Panc1 (cell line): ENCODE results near the gene PDCD10. TPM values are rescaled to one million over a fixed set of nuclear protein-coding genes. Genes with fewer than 3 reads are reported as not detected.

Experiments used
- ATAC-seq: fragments of 200-7000 bp; cut with Tn5 transposase; 2 replicates; pipeline ENCODE4 v1.9.1; 2020; ENCODE audit warnings: mild to moderate bottlenecking, moderate library complexity
- BruUV-seq: library from RNA; stranded (reverse); fragments of 400-500 nt; replicated peaks from 2 replicates; lab custom pipeline; 2021; lab: Mats Ljungman, UMichigan
- CTCF ChIA-PET: fragments of 300-600 bp; sonication (Branson Sonifier 250); formaldehyde crosslinking; loops from one replicate; lab custom pipeline; 2022; ENCODE audit warnings: antibody characterized with exemption; lab: Charles Lee
- POLR2A ChIA-PET: fragments of 300-600 bp; sonication (Branson Sonifier 250); formaldehyde crosslinking; loops from one replicate; lab custom pipeline; 2022; ENCODE audit warnings: antibody characterized with exemption; lab: Charles Lee
- DNase-seq: peaks from one replicate; pipeline ENCODE4 v3.0.0-alpha.2; 2010; ENCODE audit warnings: low read depth, low spot score
- H3K27ac ChIP-seq: 2 replicates; pipeline ENCODE4 v1.5.1; 2011; ENCODE audit warnings: mild to moderate bottlenecking, low read length, inconsistent platforms
- H3K27me3 ChIP-seq: fragments of 200-500 bp; sonication (Bioruptor generic); 2 replicates; pipeline ENCODE4 v1.6.0; 2014; ENCODE audit warnings: low read length, inconsistent platforms; ENCODE audit not compliant: control insufficient read depth, insufficient read depth
- H3K36me3 ChIP-seq: fragments of 200-500 bp; sonication (Bioruptor generic); 2 replicates; pipeline ENCODE4 v1.5.1; 2014; ENCODE audit warnings: inconsistent platforms, mild to moderate bottlenecking, low read length, moderate library complexity; ENCODE audit not compliant: control insufficient read depth, insufficient read depth
- H3K4me1 ChIP-seq: 2 replicates; pipeline ENCODE4 v1.5.1; 2011; ENCODE audit warnings: inconsistent platforms, mild to moderate bottlenecking, low read length, moderate library complexity; ENCODE audit not compliant: control insufficient read depth, insufficient read depth
- H3K4me3 ChIP-seq, 2 experiments: 2 replicates each; pipeline ENCODE4 v1.5.1; 2011 to 2012; ENCODE audit warnings: low read depth in 2 of 2, low read length in 2 of 2, mild to moderate bottlenecking in 2 of 2, inconsistent platforms in 1 of 2, moderate library complexity in 1 of 2
- H3K9me3 ChIP-seq: fragments of 200-500 bp; sonication (Bioruptor generic); 2 replicates; pipeline ENCODE4 v1.5.1; 2014; ENCODE audit warnings: low read depth, mild to moderate bottlenecking, inconsistent platforms, low read length, moderate library complexity; ENCODE audit not compliant: control insufficient read depth, insufficient read depth
- POLR2AphosphoS5 ChIP-seq: IDR thresholded peaks from 2 replicates; pipeline ENCODE4 v1.6.1; 2012; ENCODE audit warnings: mild to moderate bottlenecking, low read depth, low read length, moderate library complexity
- SIN3A ChIP-seq: IDR thresholded peaks from 2 replicates; pipeline ENCODE4 v1.6.1; 2012; ENCODE audit warnings: low read depth, mild to moderate bottlenecking, low read length, moderate library complexity, borderline replicate concordance; ENCODE audit not compliant: insufficient read depth
- TCF7L2 ChIP-seq: IDR thresholded peaks from 2 replicates; pipeline ENCODE4 v1.6.1; 2011; ENCODE audit warnings: mild to moderate bottlenecking, low read depth, low read length, inconsistent platforms
- in situ Hi-C: cut with HindIII; loops from 2 replicates; pipeline ENCODE4 v1.10.0; 2016; ENCODE audit warnings: low sequenced_read_pairs, low pct_unique_long_range_greater_than_20kb
- intact Hi-C: fragments of 100-400 bp; cut with micrococcal nuclease; formaldehyde crosslinking; loops from one replicate; pipeline ENCODE4 v1.10.0; 2022; ENCODE audit not compliant: unreplicated experiment
- total RNA-seq: library from RNA; stranded (reverse); gene quantifications from one replicate; pipeline ENCODE4 v1.2.1, GENCODE V29; 2021; ENCODE audit not compliant: unreplicated experiment
- TF ChIP-seq, protein P1 (sequence below), 2 experiments: IDR thresholded peaks; 2 replicates each; pipeline ENCODE4 v1.6.1; 2011 to 2012; ENCODE audit warnings: low read depth in 2 of 2, control low read depth in 1 of 2, low read length in 1 of 2, mild to moderate bottlenecking in 1 of 2, moderate library complexity in 1 of 2; ENCODE audit not compliant: insufficient read depth in 1 of 2
- TF ChIP-seq, protein P2 (sequence below): fragments of 450-650 bp; IDR thresholded peaks from 2 replicates; pipeline ENCODE4 v1.5.1; 2017; ENCODE audit warnings: mild to moderate bottlenecking

The PDCD10 gene
- total RNA-seq, 1 experiment from 2014 or later = 83.5 TPM

DNA sequence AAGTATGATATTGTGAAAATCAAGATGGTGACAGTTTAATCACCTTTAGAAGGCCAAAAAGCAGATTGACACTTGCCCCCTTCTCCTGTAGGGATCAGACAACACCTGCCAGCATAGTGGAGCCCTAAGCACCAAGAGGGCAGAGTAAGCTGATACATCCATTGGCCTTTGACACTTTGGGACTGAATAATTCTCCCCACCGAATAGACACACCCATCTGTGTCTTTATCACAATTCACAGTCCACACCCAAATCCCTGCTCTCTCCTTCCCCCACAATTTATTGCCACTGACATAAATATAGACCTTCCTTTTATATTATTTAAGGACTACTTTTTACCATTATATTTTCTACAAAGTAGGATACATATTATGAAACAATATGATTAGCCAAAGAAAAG is 77.9 kb downstream of the PDCD10 start:
- DNase-seq (no peak), ATAC-seq (no peak)
- Histone ChIP-seq H3K36me3 (no peaks in the 10 kb centered on the region), H3K27me3 (no peaks in the 10 kb centered on the region), H3K27ac (no peak overlapping the region), H3K4me1 (no peaks in the 10 kb centered on the region), H3K4me3 (no peak overlapping the region), H3K9me3 (no peaks in the 10 kb centered on the region)
- intact Hi-C loops = no loop called here
- in situ Hi-C loops = no loop called here
- TF ChIP-seq SIN3A = no peak
- TF ChIP-seq, protein P1, sequence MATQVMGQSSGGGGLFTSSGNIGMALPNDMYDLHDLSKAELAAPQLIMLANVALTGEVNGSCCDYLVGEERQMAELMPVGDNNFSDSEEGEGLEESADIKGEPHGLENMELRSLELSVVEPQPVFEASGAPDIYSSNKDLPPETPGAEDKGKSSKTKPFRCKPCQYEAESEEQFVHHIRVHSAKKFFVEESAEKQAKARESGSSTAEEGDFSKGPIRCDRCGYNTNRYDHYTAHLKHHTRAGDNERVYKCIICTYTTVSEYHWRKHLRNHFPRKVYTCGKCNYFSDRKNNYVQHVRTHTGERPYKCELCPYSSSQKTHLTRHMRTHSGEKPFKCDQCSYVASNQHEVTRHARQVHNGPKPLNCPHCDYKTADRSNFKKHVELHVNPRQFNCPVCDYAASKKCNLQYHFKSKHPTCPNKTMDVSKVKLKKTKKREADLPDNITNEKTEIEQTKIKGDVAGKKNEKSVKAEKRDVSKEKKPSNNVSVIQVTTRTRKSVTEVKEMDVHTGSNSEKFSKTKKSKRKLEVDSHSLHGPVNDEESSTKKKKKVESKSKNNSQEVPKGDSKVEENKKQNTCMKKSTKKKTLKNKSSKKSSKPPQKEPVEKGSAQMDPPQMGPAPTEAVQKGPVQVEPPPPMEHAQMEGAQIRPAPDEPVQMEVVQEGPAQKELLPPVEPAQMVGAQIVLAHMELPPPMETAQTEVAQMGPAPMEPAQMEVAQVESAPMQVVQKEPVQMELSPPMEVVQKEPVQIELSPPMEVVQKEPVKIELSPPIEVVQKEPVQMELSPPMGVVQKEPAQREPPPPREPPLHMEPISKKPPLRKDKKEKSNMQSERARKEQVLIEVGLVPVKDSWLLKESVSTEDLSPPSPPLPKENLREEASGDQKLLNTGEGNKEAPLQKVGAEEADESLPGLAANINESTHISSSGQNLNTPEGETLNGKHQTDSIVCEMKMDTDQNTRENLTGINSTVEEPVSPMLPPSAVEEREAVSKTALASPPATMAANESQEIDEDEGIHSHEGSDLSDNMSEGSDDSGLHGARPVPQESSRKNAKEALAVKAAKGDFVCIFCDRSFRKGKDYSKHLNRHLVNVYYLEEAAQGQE (IDR thresholded peaks at IDR 0.05; ENCODE audit: insufficient read depth in 1 of 2, low read depth in 2 of 2, low read length in 1 of 2) = no peak
- TF ChIP-seq TCF7L2 = no peak
- TF ChIP-seq, protein P2, sequence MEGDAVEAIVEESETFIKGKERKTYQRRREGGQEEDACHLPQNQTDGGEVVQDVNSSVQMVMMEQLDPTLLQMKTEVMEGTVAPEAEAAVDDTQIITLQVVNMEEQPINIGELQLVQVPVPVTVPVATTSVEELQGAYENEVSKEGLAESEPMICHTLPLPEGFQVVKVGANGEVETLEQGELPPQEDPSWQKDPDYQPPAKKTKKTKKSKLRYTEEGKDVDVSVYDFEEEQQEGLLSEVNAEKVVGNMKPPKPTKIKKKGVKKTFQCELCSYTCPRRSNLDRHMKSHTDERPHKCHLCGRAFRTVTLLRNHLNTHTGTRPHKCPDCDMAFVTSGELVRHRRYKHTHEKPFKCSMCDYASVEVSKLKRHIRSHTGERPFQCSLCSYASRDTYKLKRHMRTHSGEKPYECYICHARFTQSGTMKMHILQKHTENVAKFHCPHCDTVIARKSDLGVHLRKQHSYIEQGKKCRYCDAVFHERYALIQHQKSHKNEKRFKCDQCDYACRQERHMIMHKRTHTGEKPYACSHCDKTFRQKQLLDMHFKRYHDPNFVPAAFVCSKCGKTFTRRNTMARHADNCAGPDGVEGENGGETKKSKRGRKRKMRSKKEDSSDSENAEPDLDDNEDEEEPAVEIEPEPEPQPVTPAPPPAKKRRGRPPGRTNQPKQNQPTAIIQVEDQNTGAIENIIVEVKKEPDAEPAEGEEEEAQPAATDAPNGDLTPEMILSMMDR = no peak
- TF ChIP-seq POLR2AphosphoS5 = no peak
- CTCF ChIA-PET = no interaction called here
- BruUV-seq = no TSS peak
- POLR2A ChIA-PET = no interaction called here

DNA sequence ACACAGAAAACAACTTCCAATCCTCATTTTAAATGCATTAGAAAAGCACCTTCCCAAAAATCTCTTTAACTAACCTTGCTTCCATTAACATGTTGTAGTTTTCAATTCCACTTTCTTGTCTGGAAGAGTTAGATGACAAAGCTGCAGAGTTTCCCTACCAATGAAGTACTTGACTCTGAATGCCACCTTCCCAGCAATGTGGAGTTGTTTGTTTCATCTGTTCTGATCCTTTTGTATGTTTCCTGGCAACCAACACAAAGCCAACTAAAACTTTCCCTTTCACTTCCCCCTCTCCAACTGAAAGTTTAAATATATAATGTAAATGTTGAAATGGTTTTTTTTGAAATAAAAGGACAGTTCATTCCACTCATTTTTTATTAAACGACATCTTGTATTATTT is 80.9 kb downstream of the PDCD10 start, which contains the start of gene WDR49:
Gene WDR49 (minus strand): TSS at position 183 of the 400 bp plus-strand sequence. CDS start 517 bp downstream, outside the sequence.
- Histone ChIP-seq H3K4me3 (no peak within 1 kb of the TSS), H3K27ac (no peak within 1 kb of the TSS), H3K4me1 (no peaks in the 10 kb centered on the region), H3K9me3 (no peaks in the 10 kb centered on the region), H3K36me3 (no peaks in the 10 kb centered on the region), H3K27me3 (no peaks in the 10 kb centered on the region)
- no TSS peak for BruUV-seq
- POLR2A ChIA-PET = no interaction called here
- DNase-seq = no peak
- no peak for ATAC-seq
- intact Hi-C loops = no loop called here
- in situ Hi-C loops = no loop called here
- CTCF ChIA-PET = no interaction called here
- TF ChIP-seq, protein P1 (IDR thresholded peaks at IDR 0.05; ENCODE audit: insufficient read depth in 1 of 2, low read depth in 2 of 2, low read length in 1 of 2) = no peak
- TF ChIP-seq SIN3A (no peak), TCF7L2 (no peak), POLR2AphosphoS5 (no peak)
- TF ChIP-seq, protein P2 = no peak
